ENCODE data around the gene TNS3. TPM values are rescaled to one million over a fixed set of nuclear protein-coding genes. Genes with fewer than 3 reads are reported as not detected.

The TNS3 gene
- total RNA-seq, 1 donor from 2014 or later = 30.3 TPM

GRCh38 chr7:47439181-47439667, 142.7 kb downstream of the TNS3 start:
- ATAC-seq (ENCODE audit: low read depth) = no peak
- Mint-ChIP-seq H3K27ac (no peak overlapping the region), H3K27me3 (no peaks in the 10 kb centered on the region), H3K4me1 (no peaks in the 10 kb centered on the region), H3K4me3 (no peak overlapping the region), H3K9me3 (no peaks in the 10 kb centered on the region), H3K36me3 (ENCODE audit: low read depth) (peaks cover 42% of the 10 kb centered on the region)
- no peak for DNase-seq
- TF ChIP-seq CTCF (IDR thresholded peaks at IDR 0.05) = no peak
- ChIA-PET CTCF (no interaction called here), POLR2A (no interaction called here)
- intact Hi-C loops (cut with micrococcal nuclease) = no loop called here

- no peak for ATAC-seq (ENCODE audit: low read depth)
- ChIA-PET CTCF (no interaction called here), POLR2A (no interaction called here)
- Mint-ChIP-seq H3K27me3 (no peaks in the 10 kb centered on the region), H3K4me3 (no peak overlapping the region), H3K9me3 (no peaks in the 10 kb centered on the region), H3K4me1 (no peaks in the 10 kb centered on the region), H3K27ac (no peak overlapping the region), H3K36me3 (ENCODE audit: low read depth) (peaks cover 47% of the 10 kb centered on the region)
- no peak for DNase-seq
- intact Hi-C loops (cut with micrococcal nuclease) = no loop called here
- no peak for TF ChIP-seq CTCF (IDR thresholded peaks at IDR 0.05)
Measured at GRCh38 chr7:47438411-47439029, 143.4 kb downstream of the TNS3 start.

GRCh38 chr7:47435889-47436312, 146.0 kb downstream of the TNS3 start:
- ChIA-PET POLR2A (no interaction called here), CTCF (interaction anchor here (0.6 to 1.7 kb wide), 9 partner anchors 9 to 509 kb away, joined by 3 to 9 read pairs (median 3); no protein-coding TSS in a partner anchor)
- Mint-ChIP-seq H3K36me3 (ENCODE audit: low read depth) (peaks cover 65% of the 10 kb centered on the region), H3K27ac (no peak overlapping the region), H3K4me3 (no peak overlapping the region), H3K9me3 (no peaks in the 10 kb centered on the region), H3K4me1 (no peaks in the 10 kb centered on the region), H3K27me3 (no peaks in the 10 kb centered on the region)
- DNase-seq (no peak), ATAC-seq (ENCODE audit: low read depth) (no peak)
- intact Hi-C loops (cut with micrococcal nuclease) = loop anchor here (2.0 kb wide), 1 partner anchor 383 kb away; no protein-coding TSS in a partner anchor
- TF ChIP-seq CTCF (IDR thresholded peaks at IDR 0.05) = no peak

- DNase-seq (no peak), ATAC-seq (ENCODE audit: low read depth) (no peak)
- TF ChIP-seq CTCF (IDR thresholded peaks at IDR 0.05) = no peak
- Mint-ChIP-seq H3K4me1 (no peaks in the 10 kb centered on the region), H3K27ac (no peak overlapping the region), H3K9me3 (no peaks in the 10 kb centered on the region), H3K4me3 (no peak overlapping the region), H3K36me3 (ENCODE audit: low read depth) (peaks cover 56% of the 10 kb centered on the region), H3K27me3 (no peaks in the 10 kb centered on the region)
- CTCF ChIA-PET = interaction anchor here (1.6 to 1.7 kb wide), 2 partner anchors 11 to 385 kb away, joined by 5 to 9 read pairs; no protein-coding TSS in a partner anchor
- POLR2A ChIA-PET = interaction anchor here (0.7 kb wide), 1 partner anchor 75 kb away, joined by 3 read pairs; no protein-coding TSS in a partner anchor
- intact Hi-C loops (cut with micrococcal nuclease) = no loop called here
Measured at GRCh38 chr7:47433564-47433895, 148.4 kb downstream of the TNS3 start.

GRCh38 chr7:47432671-47433563, 149.0 kb downstream of the TNS3 start:
- POLR2A ChIA-PET = no interaction called here
- TF ChIP-seq CTCF (IDR thresholded peaks at IDR 0.05) = no peak
- no peaks in the 10 kb centered on the region for H3K9me3 Mint-ChIP-seq
- peaks cover 54% of the 10 kb centered on the region for H3K36me3 Mint-ChIP-seq (ENCODE audit: low read depth)
- H3K27ac Mint-ChIP-seq = no peak overlapping the region
- H3K4me1 Mint-ChIP-seq = no peaks in the 10 kb centered on the region
- intact Hi-C loops (cut with micrococcal nuclease) = no loop called here
- no peak for ATAC-seq (ENCODE audit: low read depth)
- CTCF ChIA-PET = interaction anchor here (1.6 kb wide), 1 partner anchor 12 kb away, joined by 5 read pairs; no protein-coding TSS in a partner anchor
- H3K27me3 Mint-ChIP-seq = no peaks in the 10 kb centered on the region
- DNase-seq = no peak
- no peak overlapping the region for H3K4me3 Mint-ChIP-seq

All from activated B cell treated with CpG ODN at 0.5 μM for 24 hours (primary cell).